Nephron progenitor cell (in vitro differentiated cells): ENCODE results near the gene DOCK11.

Experiments
- DNase-seq: peaks from one replicate; pipeline ENCODE4 v3.0.0; 2021
- H3K27ac Mint-ChIP-seq: 2 replicates; pipeline ENCODE4 v1.8.0; 2021; ENCODE audit warnings: mild to moderate bottlenecking, moderate library complexity, mixed read lengths
- H3K27me3 Mint-ChIP-seq: 2 replicates; pipeline ENCODE4 v1.8.0; 2021; ENCODE audit warnings: mild to moderate bottlenecking, low read depth, mixed read lengths; ENCODE audit not compliant: poor library complexity
- H3K36me3 Mint-ChIP-seq: 2 replicates; pipeline ENCODE4 v1.8.0; 2021; ENCODE audit warnings: low read depth, mixed read lengths
- H3K4me1 Mint-ChIP-seq: 2 replicates; pipeline ENCODE4 v1.8.0; 2021; ENCODE audit warnings: mixed read lengths
- H3K4me3 Mint-ChIP-seq: 2 replicates; pipeline ENCODE4 v1.8.0; 2021; ENCODE audit warnings: mild to moderate bottlenecking, moderate library complexity, mixed read lengths
- H3K9me3 Mint-ChIP-seq: 2 replicates; pipeline ENCODE4 v1.8.0; 2021; ENCODE audit warnings: mild to moderate bottlenecking, moderate library complexity, mixed read lengths
- TF ChIP-seq, protein P1 (sequence below): fragments of 200-600 bp; sonication (generic); IDR thresholded peaks from 2 replicates; pipeline ENCODE4 v1.5.0; 2021; ENCODE audit warnings: antibody characterized with exemption

The DOCK11 gene

GRCh38 chrX:118495061-118495921 lies at the start of gene DOCK11:
Gene DOCK11 (plus strand): TSS chrX:118495815. CDS start chrX:118495972, 157 bp downstream.
- H3K27ac Mint-ChIP-seq, result peak within 1 kb of the TSS; percentile 89
- no peaks in the 10 kb centered on the region for H3K27me3 Mint-ChIP-seq
- TF ChIP-seq, protein P1, sequence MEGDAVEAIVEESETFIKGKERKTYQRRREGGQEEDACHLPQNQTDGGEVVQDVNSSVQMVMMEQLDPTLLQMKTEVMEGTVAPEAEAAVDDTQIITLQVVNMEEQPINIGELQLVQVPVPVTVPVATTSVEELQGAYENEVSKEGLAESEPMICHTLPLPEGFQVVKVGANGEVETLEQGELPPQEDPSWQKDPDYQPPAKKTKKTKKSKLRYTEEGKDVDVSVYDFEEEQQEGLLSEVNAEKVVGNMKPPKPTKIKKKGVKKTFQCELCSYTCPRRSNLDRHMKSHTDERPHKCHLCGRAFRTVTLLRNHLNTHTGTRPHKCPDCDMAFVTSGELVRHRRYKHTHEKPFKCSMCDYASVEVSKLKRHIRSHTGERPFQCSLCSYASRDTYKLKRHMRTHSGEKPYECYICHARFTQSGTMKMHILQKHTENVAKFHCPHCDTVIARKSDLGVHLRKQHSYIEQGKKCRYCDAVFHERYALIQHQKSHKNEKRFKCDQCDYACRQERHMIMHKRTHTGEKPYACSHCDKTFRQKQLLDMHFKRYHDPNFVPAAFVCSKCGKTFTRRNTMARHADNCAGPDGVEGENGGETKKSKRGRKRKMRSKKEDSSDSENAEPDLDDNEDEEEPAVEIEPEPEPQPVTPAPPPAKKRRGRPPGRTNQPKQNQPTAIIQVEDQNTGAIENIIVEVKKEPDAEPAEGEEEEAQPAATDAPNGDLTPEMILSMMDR, result no peak
- peaks cover 37% of the 10 kb centered on the region for H3K9me3 Mint-ChIP-seq
- no peaks in the 10 kb centered on the region for H3K36me3 Mint-ChIP-seq
- H3K4me1 Mint-ChIP-seq, result peaks cover 32% of the 10 kb centered on the region
- DNase-seq, result peak; percentile 71
- H3K4me3 Mint-ChIP-seq, result peak within 1 kb of the TSS; percentile 90

GRCh38 chrX:118448273-118448783 lies 47.3 kb upstream of the DOCK11 start:
- no peaks in the 10 kb centered on the region for H3K27me3 Mint-ChIP-seq
- peak overlapping the region; percentile 24 for H3K27ac Mint-ChIP-seq
- H3K9me3 Mint-ChIP-seq, result no peaks in the 10 kb centered on the region
- H3K4me1 Mint-ChIP-seq, result no peaks in the 10 kb centered on the region
- H3K4me3 Mint-ChIP-seq, result no peak overlapping the region
- DNase-seq, result no peak
- peaks cover 32% of the 10 kb centered on the region for H3K36me3 Mint-ChIP-seq
- TF ChIP-seq, protein P1, result no peak

- Mint-ChIP-seq H3K27ac (no peak overlapping the region), H3K9me3 (peaks cover 4% of the 10 kb centered on the region), H3K4me3 (no peak overlapping the region), H3K27me3 (peaks cover 2% of the 10 kb centered on the region), H3K4me1 (peaks cover 5% of the 10 kb centered on the region), H3K36me3 (peaks cover 18% of the 10 kb centered on the region)
- DNase-seq, result no peak
- TF ChIP-seq, protein P1, result no peak
These were observed 40.6 kb upstream of the DOCK11 start for GRCh38 chrX:118455013-118455412.

DNA sequence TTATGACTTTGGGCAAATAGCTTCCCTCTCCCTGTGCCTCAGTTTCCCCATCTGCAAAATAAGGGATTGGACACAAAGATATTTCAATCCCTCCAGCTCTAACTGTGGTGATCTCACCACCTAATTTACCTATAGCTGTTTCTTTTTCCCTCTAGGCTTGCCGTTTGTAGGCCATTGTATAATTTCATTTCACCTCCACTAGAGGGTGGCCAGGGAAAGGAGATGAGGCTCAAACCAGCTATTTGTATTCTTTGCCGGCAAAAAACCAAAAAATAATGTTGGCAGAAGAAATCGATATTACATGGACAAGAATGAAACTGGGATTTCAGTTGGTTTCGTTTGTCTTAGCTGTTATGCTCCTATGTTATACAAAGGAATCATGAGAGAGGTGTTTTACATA lies 36.1 kb upstream of the DOCK11 start:
- Mint-ChIP-seq H3K9me3 (peaks cover 11% of the 10 kb centered on the region), H3K4me1 (peaks cover 5% of the 10 kb centered on the region), H3K36me3 (no peaks in the 10 kb centered on the region), H3K27ac (no peak overlapping the region), H3K4me3 (no peak overlapping the region), H3K27me3 (peaks cover 5% of the 10 kb centered on the region)
- DNase-seq, result no peak
- TF ChIP-seq, protein P1, result peak; percentile 49

GRCh38 chrX:118464501-118464900 lies 31.1 kb upstream of the DOCK11 start:
- peaks cover 12% of the 10 kb centered on the region for H3K9me3 Mint-ChIP-seq
- DNase-seq, result no peak
- H3K36me3 Mint-ChIP-seq, result no peaks in the 10 kb centered on the region
- TF ChIP-seq, protein P1, result no peak
- no peak overlapping the region for H3K4me3 Mint-ChIP-seq
- peaks cover 3% of the 10 kb centered on the region for H3K27me3 Mint-ChIP-seq
- no peak overlapping the region for H3K27ac Mint-ChIP-seq
- H3K4me1 Mint-ChIP-seq, result no peaks in the 10 kb centered on the region
